Astrocyte (in vitro differentiated cells and primary cell): ENCODE measurements around the gene CD3G. TPM values are rescaled to one million over a fixed set of nuclear protein-coding genes. Genes with fewer than 3 reads are reported as not detected.

Experiments used
- DNase-seq: peaks from one replicate; pipeline ENCODE4 v3.0.0-alpha.2; 2010; ENCODE audit warnings: low read depth
- FAIRE-seq: peaks from 2 replicates; lab custom pipeline; 2011; peaks lifted over from hg19 to GRCh38; lab: Jason Lieb, UNC
- H2AFZ ChIP-seq: 2 replicates; pipeline ENCODE4 v1.6.0; 2012; ENCODE audit warnings: low read depth, low read length, inconsistent platforms
- H3K27ac ChIP-seq: 2 replicates; pipeline ENCODE4 v1.5.1; 2011; ENCODE audit warnings: low read depth, low read length, inconsistent platforms
- H3K27me3 ChIP-seq: 2 replicates; pipeline ENCODE4 v1.6.0; 2011; ENCODE audit warnings: low read length, inconsistent platforms; ENCODE audit not compliant: insufficient read depth
- H3K36me3 ChIP-seq: 2 replicates; pipeline ENCODE4 v1.5.1; 2011; ENCODE audit warnings: low read length, inconsistent platforms; ENCODE audit not compliant: insufficient read depth
- H3K4me1 ChIP-seq: 2 replicates; pipeline ENCODE4 v1.5.1; 2011; ENCODE audit warnings: low read length, inconsistent platforms; ENCODE audit not compliant: insufficient read depth
- H3K4me2 ChIP-seq: 2 replicates; pipeline ENCODE4 v1.6.0; 2012; ENCODE audit warnings: low read length, inconsistent platforms
- H3K4me3 ChIP-seq: 2 replicates; pipeline ENCODE4 v1.5.1; 2011; ENCODE audit warnings: low read depth, mild to moderate bottlenecking, low read length, inconsistent platforms; ENCODE audit not compliant: insufficient read depth
- H3K79me2 ChIP-seq: 2 replicates; pipeline ENCODE4 v1.6.0; 2012; ENCODE audit warnings: mild to moderate bottlenecking, low read length, inconsistent platforms; ENCODE audit not compliant: insufficient read depth
- H3K9ac ChIP-seq: 2 replicates; pipeline ENCODE4 v1.6.0; 2012; ENCODE audit warnings: mild to moderate bottlenecking, low read length, inconsistent platforms
- H3K9me3 ChIP-seq: 2 replicates; pipeline ENCODE4 v1.5.1; 2012; ENCODE audit warnings: low read depth, mild to moderate bottlenecking, low read length, inconsistent platforms; ENCODE audit not compliant: insufficient read depth
- H4K20me1 ChIP-seq: 2 replicates; pipeline ENCODE4 v1.6.0; 2012; ENCODE audit warnings: low read length, inconsistent platforms; ENCODE audit not compliant: insufficient read depth
- H3K27ac Mint-ChIP-seq: one replicate; pipeline ENCODE4 v1.8.0; 2021; ENCODE audit warnings: mild to moderate bottlenecking, mixed read lengths; ENCODE audit not compliant: unreplicated experiment
- H3K27me3 Mint-ChIP-seq: one replicate; pipeline ENCODE4 v1.8.0; 2021; ENCODE audit warnings: low read depth, mixed read lengths; ENCODE audit not compliant: unreplicated experiment
- H3K36me3 Mint-ChIP-seq: one replicate; pipeline ENCODE4 v1.8.0; 2021; ENCODE audit warnings: low read depth, mixed read lengths; ENCODE audit not compliant: unreplicated experiment
- H3K4me1 Mint-ChIP-seq: one replicate; pipeline ENCODE4 v1.8.0; 2021; ENCODE audit warnings: low read depth, mixed read lengths; ENCODE audit not compliant: unreplicated experiment
- H3K4me3 Mint-ChIP-seq: one replicate; pipeline ENCODE4 v1.8.0; 2021; ENCODE audit warnings: mild to moderate bottlenecking, moderate library complexity, mixed read lengths; ENCODE audit not compliant: unreplicated experiment
- H3K9me3 Mint-ChIP-seq: one replicate; pipeline ENCODE4 v1.8.0; 2021; ENCODE audit warnings: mild to moderate bottlenecking, mixed read lengths; ENCODE audit not compliant: unreplicated experiment
- EZH2 ChIP-seq: IDR thresholded peaks from 2 replicates; pipeline ENCODE4 v1.6.1; 2012; ENCODE audit warnings: mild to moderate bottlenecking, low read length, inconsistent platforms; ENCODE audit not compliant: insufficient read depth
- total RNA-seq: library from RNA; stranded (reverse); gene quantifications from 2 replicates; pipeline ENCODE4 v1.2.1, GENCODE V29; 2021
- TF ChIP-seq, protein P1 (sequence below): IDR thresholded peaks from 2 replicates; pipeline ENCODE4 v1.5.1; 2011; ENCODE audit warnings: low read depth, mild to moderate bottlenecking, inconsistent platforms, low read length, moderate library complexity; ENCODE audit not compliant: insufficient read depth

CD3G gene
- total RNA-seq, 1 donor from 2014 or later, result not detected

DNA sequence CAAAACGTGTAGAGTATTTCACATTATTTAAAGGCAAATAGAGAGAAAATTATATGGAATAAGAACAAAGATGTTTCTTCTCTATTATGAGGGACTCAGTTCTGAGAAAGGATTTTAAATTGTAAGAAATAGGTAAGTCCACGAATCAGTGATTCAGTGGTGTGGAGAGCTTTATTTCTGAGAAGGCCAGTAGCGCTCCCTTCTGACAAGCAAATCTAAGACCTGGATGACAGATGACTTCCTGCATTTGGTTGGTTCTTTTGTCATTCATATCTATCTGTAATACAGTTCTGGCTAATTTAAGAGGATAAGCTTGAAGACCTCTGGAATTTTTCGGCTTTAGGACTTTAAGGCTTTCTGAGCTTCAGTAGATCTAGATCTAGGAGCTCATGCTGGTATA lies 32.6 kb upstream of the CD3G start:
- no peaks in the 10 kb centered on the region for H3K36me3 Mint-ChIP-seq
- Histone ChIP-seq H3K27ac (no peak overlapping the region), H3K4me3 (no peak overlapping the region), H3K27me3 (peaks cover 25% of the 10 kb centered on the region), H3K36me3 (no peaks in the 10 kb centered on the region), H3K4me2 (no peak overlapping the region), H3K79me2 (no peaks in the 10 kb centered on the region), H3K9me3 (no peaks in the 10 kb centered on the region), H3K4me1 (peaks cover 3% of the 10 kb centered on the region), H3K9ac (no peak overlapping the region), H2AFZ (no peak overlapping the region), H4K20me1 (no peaks in the 10 kb centered on the region)
- peaks cover 9% of the 10 kb centered on the region for H3K4me1 Mint-ChIP-seq
- no peak overlapping the region for H3K27ac Mint-ChIP-seq
- H3K27me3 Mint-ChIP-seq, result peaks cover 36% of the 10 kb centered on the region
- no peak for FAIRE-seq
- no peak for DNase-seq
- H3K9me3 Mint-ChIP-seq, result peaks cover 2% of the 10 kb centered on the region
- H3K4me3 Mint-ChIP-seq, result no peak overlapping the region
- TF ChIP-seq EZH2, result no peak
- TF ChIP-seq, protein P1, sequence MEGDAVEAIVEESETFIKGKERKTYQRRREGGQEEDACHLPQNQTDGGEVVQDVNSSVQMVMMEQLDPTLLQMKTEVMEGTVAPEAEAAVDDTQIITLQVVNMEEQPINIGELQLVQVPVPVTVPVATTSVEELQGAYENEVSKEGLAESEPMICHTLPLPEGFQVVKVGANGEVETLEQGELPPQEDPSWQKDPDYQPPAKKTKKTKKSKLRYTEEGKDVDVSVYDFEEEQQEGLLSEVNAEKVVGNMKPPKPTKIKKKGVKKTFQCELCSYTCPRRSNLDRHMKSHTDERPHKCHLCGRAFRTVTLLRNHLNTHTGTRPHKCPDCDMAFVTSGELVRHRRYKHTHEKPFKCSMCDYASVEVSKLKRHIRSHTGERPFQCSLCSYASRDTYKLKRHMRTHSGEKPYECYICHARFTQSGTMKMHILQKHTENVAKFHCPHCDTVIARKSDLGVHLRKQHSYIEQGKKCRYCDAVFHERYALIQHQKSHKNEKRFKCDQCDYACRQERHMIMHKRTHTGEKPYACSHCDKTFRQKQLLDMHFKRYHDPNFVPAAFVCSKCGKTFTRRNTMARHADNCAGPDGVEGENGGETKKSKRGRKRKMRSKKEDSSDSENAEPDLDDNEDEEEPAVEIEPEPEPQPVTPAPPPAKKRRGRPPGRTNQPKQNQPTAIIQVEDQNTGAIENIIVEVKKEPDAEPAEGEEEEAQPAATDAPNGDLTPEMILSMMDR, result no peak

DNA sequence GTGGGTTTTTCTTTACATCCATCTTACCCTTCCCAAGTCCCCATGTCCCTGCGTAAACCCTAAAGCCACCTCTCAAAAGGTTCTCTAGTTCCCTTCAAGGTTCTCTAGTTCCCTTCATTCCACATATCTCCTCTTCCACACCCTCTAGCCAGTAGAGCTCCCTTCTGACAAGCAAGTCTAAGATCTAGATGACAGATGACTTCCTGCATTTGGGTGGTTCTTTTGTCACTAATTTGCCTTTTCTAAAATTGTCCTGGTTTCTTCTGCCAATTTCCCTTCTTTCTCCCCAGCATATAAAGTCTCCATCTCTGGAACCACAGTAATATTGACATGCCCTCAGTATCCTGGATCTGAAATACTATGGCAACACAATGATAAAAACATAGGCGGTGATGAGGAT lies 31.8 kb upstream of the CD3G start:
- TF ChIP-seq, protein P1, result no peak
- no peak for TF ChIP-seq EZH2
- Histone ChIP-seq H3K4me3 (no peak overlapping the region), H4K20me1 (no peaks in the 10 kb centered on the region), H2AFZ (no peak overlapping the region), H3K27ac (no peak overlapping the region), H3K4me2 (no peak overlapping the region), H3K9me3 (no peaks in the 10 kb centered on the region), H3K4me1 (peaks cover 8% of the 10 kb centered on the region), H3K27me3 (peaks cover 25% of the 10 kb centered on the region), H3K79me2 (no peaks in the 10 kb centered on the region), H3K9ac (no peak overlapping the region), H3K36me3 (no peaks in the 10 kb centered on the region)
- H3K4me1 Mint-ChIP-seq, result peaks cover 8% of the 10 kb centered on the region
- peaks cover 2% of the 10 kb centered on the region for H3K9me3 Mint-ChIP-seq
- FAIRE-seq (no peak), DNase-seq (no peak)
- H3K27me3 Mint-ChIP-seq, result peaks cover 36% of the 10 kb centered on the region
- H3K36me3 Mint-ChIP-seq, result no peaks in the 10 kb centered on the region
- H3K27ac Mint-ChIP-seq, result no peak overlapping the region
- no peak overlapping the region for H3K4me3 Mint-ChIP-seq

DNA sequence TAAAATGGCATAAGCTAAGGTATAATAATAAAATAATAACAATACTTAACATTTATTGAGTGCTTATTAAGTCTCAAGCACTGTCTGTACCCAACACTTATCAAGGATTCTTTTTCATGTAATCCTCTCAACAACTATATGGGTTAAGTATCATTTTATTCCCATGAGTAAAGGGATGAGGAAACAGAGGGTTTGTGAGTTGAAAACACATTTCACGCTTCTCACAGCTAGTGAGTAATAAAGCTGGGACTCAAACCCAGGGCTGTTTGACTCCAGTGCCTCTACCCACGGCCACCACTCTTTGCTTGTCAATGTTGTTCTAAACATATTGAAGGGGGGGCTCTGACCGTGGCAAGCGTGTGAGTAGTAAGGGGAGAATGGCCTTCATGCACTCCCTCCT lies 30.9 kb upstream of the CD3G start:
- Mint-ChIP-seq H3K27ac (no peak overlapping the region), H3K27me3 (peaks cover 36% of the 10 kb centered on the region), H3K4me3 (no peak overlapping the region), H3K36me3 (no peaks in the 10 kb centered on the region), H3K9me3 (peaks cover 2% of the 10 kb centered on the region), H3K4me1 (peaks cover 8% of the 10 kb centered on the region)
- Histone ChIP-seq H3K79me2 (no peaks in the 10 kb centered on the region), H2AFZ (no peak overlapping the region), H4K20me1 (no peaks in the 10 kb centered on the region), H3K4me2 (no peak overlapping the region), H3K9ac (no peak overlapping the region), H3K4me1 (peaks cover 8% of the 10 kb centered on the region), H3K36me3 (no peaks in the 10 kb centered on the region), H3K9me3 (no peaks in the 10 kb centered on the region), H3K27me3 (peaks cover 25% of the 10 kb centered on the region), H3K4me3 (no peak overlapping the region), H3K27ac (no peak overlapping the region)
- TF ChIP-seq, protein P1, result no peak
- no peak for TF ChIP-seq EZH2
- no peak for DNase-seq
- FAIRE-seq, result no peak
